ENCODE data around the gene ACTN1.

ACTN1 gene

GRCh38 chr14:68884031-68885030, 94.8 kb downstream of the ACTN1 start:
- no peak for DNase-seq

GRCh38 chr14:68882235-68882634, 96.9 kb downstream of the ACTN1 start:
- no peak for DNase-seq

- no peak for DNase-seq
Observed at GRCh38 chr14:68881396-68881795, 97.7 kb downstream of the ACTN1 start.

- no peak for DNase-seq
Observed at GRCh38 chr14:68880581-68881105, 98.5 kb downstream of the ACTN1 start.

- DNase-seq, result no peak
Observed at GRCh38 chr14:68879841-68880575, 99.1 kb downstream of the ACTN1 start.

- no peak for DNase-seq
Observed at GRCh38 chr14:68879321-68879781, 99.8 kb downstream of the ACTN1 start.

GRCh38 chr14:68878908-68879307, 100.2 kb downstream of the ACTN1 start:
- no peak for DNase-seq

GRCh38 chr14:68877993-68878575, 101.0 kb downstream of the ACTN1 start:
- DNase-seq, result no peak

GRCh38 chr14:68876976-68877375, 102.1 kb downstream of the ACTN1 start:
- DNase-seq, result no peak

GRCh38 chr14:68874746-68875155, 104.4 kb downstream of the ACTN1 start:
- peak; percentile 42 for DNase-seq

GRCh38 chr14:68873376-68873775, 105.7 kb downstream of the ACTN1 start:
- no peak for DNase-seq

GRCh38 chr14:68871392-68871791, 107.7 kb downstream of the ACTN1 start:
- no peak for DNase-seq

GRCh38 chr14:68866991-68867533, 112.0 kb downstream of the ACTN1 start:
- no peak for DNase-seq

GRCh38 chr14:68865542-68865941, 113.6 kb downstream of the ACTN1 start:
- DNase-seq, result no peak

- no peak for DNase-seq
Observed at GRCh38 chr14:68864361-68864750, 114.7 kb downstream of the ACTN1 start.

- no peak for DNase-seq
Observed at GRCh38 chr14:68863610-68864360, 115.3 kb downstream of the ACTN1 start.

GRCh38 chr14:68862954-68863594, 116.0 kb downstream of the ACTN1 start:
- DNase-seq, result peak; percentile 83

- no peak for DNase-seq
Observed at GRCh38 chr14:68860771-68861170, 118.3 kb downstream of the ACTN1 start.

GRCh38 chr14:68857516-68858070, 121.5 kb downstream of the ACTN1 start:
- DNase-seq, result no peak

- DNase-seq, result no peak
Observed at GRCh38 chr14:68856572-68856971, 122.5 kb downstream of the ACTN1 start.

GRCh38 chr14:68854421-68854820, 124.7 kb downstream of the ACTN1 start:
- DNase-seq, result no peak
